Kidney tubule cell (primary cell): Measurements from ENCODE around the gene CENPS.
A peak's percentile ranks its signal among the peaks of the same experiment; 100 is the strongest.
"Not testable (repeated sequence)": the region's sequence is repeated elsewhere in the genome, so short reads cannot be mapped to it uniquely, and the experiment has no call there.

Experiments
- DNase-seq: peaks from one replicate; pipeline ENCODE4 v3.0.0-alpha.2; 2018; ENCODE audit warnings: low spot score

Gene CENPS

DNA sequence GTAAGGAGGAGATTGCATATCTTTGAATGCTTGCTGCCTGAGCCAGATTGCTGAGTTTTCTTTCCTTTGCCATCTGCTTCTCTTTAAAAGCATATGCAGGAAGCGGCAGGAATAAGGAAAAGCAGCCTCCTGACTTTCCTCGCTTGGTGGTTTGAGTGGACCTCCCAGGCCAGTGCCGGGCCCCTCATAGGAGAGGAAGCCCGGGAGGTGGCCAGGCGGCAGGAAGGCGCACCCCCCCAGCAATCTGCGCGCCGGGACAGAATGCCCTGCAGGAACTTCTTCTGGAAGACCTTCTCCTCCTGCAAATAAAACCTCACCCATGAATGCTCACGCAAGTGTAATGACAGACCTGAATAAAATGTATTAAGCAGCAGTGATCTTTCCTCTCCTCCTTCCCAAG, 21.1 kb downstream of the CENPS start:
- DNase-seq, result no peak

DNA sequence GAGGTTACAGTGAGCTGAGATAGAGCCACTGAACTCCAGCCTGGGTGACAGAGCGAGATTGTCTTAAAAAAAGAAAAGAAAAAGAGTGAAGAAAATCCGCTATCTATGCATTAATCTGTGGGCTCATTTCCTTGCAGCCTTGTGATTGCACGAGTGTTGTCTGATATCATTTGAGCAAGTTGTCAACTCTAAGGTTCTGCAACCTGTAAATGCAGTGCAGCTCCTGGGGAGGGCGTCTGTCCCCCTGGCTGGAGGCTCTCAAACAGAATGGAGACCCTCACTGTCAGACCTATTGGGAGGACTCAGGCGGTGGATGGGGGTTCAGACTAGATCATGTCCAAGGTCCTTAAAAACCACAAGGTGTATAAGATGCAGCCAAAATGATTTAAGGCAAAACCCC, 25.8 kb downstream of the CENPS start:
- no peak for DNase-seq

DNA sequence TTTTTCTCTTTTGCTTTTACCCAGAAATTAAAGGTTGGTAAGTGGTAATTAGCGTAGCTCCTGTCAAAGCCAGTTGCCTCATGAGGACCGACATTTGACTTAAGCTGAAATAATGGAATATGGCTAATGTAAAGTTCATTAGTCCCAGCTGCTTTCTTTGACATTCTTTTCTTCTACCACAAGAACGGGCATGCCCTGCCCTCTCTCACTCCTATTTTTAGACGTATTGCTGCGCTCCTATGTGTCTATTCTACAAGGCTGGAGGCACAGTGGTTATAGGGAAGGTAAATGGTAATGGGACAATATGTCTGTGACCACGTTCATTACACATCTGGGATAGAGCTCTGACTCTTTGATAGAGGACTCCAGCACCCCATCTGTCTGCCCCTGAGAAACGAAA, 26.4 kb downstream of the CENPS start:
- no peak for DNase-seq

DNA sequence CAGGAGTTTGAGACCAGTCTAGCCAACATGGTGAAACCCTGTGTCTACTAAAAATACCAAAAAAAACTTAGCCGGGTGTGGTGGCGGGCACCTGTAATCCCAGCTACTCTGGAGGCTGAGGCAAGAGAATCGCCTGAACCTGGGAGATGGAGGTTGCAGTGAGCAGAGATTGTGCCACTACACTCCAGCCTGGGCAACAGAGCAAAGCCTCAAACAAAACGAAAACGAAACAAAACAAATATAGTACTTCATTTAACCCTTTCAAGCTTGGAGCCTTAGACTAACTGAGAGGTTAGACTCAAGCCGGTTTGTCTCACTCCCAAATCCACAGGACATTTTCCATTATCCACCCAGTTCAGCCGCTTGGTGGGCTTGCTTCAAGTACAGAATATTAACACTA, 27.2 kb downstream of the CENPS start:
- not testable (repeated sequence) for DNase-seq

DNA sequence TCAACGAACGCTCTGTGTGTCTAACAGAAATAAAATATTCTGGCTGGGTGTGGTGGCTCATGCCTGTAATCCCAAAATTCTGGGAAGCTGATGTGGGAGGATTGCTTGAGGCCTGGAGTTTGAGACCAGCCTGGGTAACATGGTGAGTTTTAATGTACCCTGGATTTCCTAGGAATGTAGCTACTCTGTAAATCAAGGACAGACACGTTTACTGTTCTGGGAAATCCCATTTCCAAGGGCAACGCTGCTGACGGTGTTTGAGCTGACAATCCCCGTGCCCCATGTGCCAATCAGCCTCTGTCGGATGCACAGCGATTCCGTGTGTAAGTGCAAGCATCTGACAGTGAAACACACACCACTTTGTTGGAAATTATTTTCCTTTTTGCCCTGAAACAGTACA, 27.6 kb downstream of the CENPS start:
- no peak for DNase-seq

DNA sequence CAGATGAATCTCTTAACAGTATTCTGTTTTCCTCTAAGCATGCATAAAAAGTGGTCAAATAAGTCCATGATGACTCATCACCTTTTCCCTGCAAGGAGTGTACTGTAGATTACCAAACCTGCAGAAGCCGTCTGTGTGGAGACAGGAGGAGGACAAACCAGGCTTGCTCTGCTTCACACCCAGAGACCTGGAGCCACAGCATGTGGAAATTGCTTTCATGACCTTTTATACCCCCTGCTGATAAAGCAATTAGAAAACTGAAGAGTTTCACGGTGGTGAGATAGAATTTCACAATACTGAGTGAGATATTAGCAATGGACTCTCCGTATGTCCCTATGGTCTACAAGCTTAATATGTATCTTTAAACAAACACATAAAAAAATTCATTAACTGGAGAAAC, 29.0 kb downstream of the CENPS start:
- DNase-seq, result peak; percentile 90

DNA sequence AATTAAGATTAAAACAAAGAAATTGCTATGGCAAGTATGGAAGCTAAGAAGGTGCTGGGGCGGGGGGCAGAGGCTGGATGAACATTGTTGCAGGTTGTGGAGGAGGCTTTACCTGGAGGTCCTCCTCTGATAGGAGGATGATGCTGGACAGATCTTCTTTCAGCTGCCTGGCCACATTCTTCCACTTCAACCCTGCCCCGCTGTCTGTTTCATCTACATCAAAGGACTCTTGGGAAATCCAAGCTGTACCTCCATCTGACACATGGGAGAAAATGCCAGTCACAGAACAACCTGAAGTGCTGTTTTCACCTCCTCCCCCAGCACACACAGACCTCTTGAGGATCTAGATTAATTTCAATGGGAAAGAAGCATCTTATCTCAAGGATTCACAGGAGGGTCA, 36.8 kb downstream of the CENPS start:
- no peak for DNase-seq

DNA sequence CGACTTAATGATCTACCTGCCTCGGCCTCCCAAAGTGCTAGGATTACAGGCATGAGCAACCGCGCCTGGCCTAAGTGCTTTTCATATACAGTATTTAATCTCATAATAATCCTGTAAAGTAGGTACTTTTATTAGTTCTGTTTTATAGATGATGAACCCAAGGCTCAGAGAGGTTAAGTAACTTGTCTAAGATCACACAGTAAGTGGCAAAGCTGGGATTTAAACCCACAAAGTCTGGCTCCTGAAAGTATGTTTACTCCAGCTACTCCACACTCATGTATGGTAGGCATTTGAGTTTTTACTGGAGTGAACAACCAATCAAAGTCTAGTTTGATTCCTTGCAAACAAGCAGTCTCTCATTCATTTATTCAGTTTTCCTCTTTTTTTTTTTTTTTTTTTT, 39.8 kb downstream of the CENPS start:
- no peak for DNase-seq

DNA sequence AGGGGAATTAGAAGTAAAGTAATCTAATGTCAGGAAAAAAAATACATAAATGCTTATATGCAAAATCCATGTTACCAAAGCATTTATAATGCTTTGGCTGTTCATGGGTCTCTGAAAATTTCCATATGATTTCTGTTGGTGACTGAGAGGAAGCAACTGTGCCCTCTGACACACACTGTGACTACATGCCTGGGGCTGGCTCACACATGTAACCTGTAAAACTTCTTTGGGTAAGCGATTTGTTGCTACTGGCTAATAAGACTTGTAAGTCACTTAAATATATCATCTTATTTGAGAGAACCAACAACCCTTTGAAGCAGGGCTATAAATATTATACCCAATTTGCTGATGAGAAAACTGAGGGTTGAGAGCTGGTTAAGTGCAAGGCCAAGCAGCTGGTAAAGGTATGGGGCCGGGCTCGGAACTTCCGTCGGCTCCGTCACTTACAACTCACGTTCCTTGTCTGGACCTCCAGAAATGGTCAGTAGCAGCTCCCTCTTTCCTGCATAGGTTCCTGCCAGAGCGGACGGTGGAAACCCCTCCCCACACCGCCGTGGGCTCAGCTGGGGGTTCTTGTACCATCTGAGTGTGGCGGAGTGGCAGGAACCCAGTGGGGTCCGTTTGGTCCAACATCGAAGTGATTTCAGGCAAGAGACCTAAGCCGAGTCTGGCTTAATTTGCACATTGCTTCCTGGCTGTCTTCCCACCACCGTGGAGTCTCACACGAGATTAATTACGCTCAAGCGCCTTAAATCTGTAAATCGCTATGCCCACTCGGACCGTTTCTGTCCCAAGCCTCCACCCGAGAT, 41.4 kb downstream of the CENPS start:
- DNase-seq, result no peak

DNA sequence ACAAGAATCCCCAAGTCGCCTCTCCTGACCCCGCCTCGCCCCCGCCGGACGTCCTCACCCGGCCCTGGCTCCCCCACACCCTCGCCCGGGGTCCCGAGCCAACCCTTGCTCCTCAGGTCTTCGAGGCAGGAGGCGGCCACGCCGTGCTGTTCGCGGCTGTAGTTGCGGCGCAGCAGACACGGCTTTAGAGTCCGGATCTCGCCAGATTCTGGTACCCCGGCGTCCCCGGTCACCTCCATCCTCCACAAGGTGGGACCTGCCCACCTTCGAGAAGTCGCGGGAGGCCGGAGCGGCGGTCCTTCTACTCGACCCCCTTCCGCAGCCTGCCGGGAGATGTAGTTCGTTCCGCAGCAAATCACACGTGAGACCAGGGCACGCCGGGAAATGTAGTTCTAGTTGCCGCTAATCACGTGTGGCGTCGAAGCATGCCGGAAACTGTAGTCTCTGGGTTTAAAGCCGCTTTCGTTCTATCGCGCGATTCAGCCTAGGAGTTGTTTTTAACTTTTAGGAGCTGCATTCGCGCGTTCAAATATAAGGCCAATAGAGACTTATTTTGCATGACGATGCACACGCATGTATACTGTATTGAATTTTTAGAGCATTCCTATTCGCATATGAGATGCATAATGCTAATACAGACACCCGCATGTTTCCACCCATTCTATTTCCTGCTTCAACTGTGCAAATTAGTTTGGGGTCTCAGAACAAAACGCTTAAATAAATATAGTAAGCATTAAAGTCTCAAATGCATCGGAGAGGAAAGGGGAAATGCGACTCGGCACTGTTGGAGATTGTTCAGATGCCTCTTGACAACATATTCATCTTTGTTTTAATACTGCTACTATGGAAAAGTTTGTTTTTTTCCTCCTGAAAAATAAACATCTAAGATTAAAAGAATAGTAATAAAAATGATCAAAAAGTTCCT, 42.2 kb downstream of the CENPS start, which contains the start of gene DFFA:
TSS of gene DFFA (minus strand) at position 310 of the 925 bp plus-strand sequence. CDS start at position 239, 71 bp downstream.
- DNase-seq, result peak; percentile 96

DNA sequence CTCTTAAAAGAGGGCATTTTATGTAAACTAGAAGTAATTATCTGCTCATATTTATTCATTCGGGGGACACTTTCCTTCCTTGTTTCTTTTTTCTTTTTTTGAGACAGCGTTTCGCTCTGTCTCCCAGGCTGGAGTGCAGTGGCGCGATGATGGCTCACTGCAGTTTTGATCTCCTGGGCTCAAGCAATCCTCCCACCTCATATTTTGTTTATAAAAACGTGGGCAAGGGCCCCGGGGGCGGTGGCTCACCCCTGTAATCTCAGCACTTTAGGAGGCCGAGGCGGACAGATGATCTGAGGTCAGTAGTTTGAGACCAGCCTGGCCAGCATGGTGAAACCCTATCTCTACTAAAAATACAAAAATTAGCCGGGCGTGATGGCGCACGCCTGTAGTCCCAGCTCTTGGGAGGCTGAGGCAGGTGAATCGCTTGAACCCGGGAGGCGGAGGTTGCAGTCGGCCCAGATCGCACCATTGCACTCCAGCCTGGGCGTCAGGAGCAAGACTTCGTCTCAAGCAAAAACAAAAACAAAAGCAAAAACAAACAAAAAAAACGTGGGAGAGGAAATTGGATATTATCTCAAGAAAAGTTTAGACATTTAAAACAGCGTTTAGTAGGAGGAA, 43.0 kb downstream of the CENPS start:
- no peak for DNase-seq

DNA sequence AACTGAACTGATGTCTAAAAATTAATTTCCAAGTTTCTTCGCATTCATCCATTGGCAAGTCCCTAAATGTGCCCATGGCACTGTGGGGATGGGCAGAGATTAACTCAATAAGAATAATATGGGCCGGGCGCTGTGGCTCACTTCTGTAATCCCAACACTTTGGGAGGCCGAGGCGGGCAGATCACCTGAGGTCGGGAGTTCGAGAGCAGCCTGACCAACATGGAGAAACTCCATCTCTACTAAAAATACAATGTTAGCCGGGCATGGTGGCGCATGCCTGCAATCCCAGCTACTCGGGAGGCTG, 44.0 kb downstream of the CENPS start:
- not testable (repeated sequence) for DNase-seq

DNA sequence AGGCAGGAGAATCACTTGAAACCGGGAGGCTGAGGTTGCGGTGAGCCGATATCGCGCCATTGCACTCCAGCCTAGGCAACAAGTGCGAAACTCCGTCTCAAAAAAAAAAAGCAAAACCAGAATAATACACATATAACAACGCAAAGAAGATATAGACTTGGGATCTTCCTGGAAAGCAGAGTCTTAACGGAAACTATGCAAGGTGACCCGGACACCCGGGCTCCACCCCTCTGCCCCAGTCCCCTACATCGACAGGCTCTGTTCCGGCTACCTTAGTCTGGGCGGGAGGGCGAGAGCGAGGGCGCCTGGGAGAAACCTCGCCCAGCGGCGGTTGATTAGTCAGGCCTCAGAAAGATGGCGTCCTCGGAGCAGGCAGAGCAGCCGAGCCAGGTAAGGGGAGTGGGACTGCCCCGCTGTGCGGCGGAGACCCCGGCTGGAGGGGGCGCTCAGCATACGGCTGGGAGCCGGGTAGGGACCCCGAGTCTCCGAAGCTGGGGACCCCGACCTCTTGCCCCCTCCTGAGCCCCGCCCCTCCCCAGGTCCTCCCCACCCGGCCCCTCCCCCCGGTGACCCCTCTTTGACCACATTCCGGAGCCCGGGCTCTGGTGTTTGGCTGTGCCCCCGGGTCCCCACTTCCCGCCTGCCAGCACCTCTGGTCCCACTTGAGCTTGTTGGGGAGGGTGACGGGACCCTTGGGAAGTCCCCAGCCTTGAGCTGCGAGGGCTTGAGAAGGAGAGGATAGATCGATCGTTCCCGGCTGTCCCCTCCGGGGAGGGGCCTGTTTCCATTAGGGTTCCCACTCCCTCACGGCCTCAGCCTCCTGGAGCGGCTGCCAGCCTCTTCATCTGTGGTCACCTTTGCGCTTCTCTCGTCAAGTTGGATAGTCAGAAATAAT, 44.6 kb downstream of the CENPS start, which contains the start of gene PEX14:
TSS of gene PEX14 (plus strand) at position 338 of the 895 bp plus-strand sequence. CDS start at position 355, 17 bp downstream.
- peak; percentile 89 for DNase-seq

DNA sequence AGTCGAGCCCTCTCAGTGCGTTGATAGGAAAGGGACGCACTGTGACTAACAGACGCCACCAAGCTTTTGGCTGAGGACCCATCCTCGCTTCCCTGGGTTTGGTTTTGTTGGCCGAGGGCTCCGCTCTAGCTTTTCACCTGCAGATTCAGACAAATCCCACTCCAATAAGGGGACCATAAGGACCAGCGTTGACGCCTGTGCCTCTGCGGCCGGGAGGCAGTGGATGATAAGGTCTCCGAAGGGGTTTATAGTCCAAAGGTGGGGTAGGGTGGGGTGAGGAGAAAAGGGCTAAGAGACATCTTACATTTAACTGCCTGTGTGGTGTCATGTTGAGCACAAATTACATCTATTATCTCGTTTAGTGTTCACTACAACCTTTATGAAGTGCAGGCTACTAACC, 45.3 kb downstream of the CENPS start:
- DNase-seq, result no peak

DNA sequence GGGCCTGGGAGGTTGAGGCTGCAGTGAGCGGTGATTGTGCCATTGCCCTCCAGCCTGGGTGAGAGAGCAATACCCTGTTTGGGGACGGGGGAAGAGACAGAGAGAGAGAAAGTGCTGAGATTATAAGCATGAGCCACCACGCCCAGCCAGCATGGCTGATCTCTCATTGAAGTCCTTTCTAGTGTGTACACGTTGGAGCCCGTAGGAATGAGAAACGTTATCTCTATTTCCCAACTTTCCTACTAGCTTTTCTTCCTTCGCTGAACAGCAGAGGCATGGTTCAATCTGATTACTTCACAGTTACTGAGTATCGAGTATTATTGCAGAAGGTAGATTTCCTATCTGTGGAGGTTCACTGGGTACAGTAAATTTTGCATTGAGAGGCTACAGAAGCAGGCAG, 49.1 kb downstream of the CENPS start:
- no peak for DNase-seq

DNA sequence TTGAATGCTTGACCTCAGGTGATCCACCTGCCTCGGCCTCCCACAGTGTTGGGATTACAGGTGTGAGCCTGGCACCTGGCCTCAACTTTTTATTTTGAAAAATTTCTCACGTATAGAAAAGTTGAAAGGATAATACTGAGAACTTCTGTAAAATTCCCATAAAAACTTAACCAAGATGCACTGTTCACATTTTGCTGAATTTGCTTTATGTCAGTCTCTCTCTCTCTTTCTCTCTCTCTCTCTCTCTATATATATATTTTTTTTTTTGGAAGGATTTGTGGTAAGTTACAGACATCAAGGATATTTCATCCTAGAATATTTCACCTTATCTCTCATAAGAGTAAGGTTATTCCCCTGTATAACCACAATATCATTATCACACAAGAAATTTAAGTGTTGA, 50.4 kb downstream of the CENPS start:
- DNase-seq, result no peak

DNA sequence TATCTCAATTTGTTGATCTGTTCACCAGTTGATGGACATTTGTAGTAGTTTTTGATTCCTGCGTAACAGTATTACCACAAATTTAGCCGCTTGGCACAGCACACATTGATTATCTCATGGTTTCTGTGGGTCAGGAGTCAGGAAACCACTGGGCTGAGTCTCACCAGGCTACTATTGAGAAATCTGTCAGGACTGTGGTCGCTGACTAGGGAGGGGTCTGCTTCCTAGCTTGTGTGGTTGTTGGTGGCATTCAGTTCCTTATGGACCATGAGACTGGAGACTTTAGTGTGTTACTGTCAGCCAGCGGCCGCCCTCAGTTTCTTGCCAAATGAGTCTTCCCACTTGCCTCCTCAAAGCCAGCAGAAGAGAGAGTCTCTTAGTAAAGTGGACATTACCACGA, 54.3 kb downstream of the CENPS start:
- no peak for DNase-seq

DNA sequence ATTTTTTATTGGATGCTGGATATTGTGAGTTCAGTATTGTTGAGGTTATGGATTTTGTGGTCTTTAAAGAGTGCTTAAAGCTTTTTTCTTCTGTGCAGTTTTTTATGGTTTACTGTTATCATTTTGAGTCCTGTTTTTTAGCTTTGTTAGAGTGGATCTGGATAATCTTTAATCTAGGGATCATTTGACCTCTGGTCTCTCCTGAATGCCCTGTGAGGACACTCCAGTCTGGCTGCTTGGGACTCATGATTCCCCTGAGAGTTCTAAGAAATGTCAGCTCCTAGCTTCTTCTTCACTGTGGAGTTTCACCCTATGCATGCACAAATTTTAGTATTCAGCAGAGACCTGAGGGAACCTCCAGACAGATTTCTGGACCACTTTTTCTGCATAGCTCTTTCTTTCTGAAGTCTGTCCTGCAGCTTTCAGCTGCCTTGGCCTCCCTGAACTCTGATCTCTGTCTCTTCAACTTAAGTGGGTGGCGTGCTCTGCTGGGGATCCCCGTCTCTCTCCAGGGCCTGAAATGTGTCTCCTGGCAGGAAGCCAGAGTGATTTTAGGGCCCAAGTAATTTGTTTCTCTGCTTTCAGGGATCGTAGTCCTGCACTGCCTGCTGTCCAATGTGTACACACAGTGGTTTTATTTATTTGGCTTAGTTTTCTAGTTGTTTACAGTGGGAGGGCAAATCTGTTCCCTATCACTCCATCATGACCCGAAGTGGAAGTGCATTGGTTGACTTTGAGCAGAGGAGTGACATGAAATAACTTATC, 59.2 kb downstream of the CENPS start:
- no peak for DNase-seq

DNA sequence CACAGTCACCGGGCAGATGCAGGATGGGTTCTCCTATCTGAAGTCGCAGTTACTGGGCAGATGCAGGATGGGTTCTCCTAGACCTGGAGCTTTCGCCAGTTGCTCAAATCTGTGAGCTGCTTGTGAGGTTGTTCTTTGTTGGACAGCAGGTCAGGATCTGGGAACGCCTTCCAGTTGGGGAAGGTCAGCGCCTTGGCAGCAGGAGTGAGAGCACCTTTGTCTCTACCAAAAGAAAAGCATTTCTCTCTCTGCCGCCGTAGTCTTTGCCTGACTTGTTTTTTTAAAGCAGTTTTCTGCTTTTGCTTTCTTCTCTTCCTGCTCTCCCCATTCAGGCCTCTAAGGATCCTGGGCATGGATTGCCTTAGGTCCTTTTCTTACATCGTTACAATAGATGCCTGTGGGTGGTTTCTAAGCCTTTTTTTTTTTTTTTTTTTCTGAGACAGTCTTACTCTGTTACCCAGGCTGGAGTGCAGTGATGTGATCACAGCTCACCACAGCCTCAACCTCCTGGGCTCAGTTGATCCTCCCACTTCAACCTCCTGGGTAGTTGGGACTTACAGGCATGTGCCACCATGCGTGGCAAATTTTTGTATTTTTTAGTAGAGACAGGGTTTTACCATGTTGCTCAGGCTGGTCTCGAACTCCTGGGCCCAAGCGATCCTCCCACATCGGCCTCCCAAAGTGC, 60.2 kb downstream of the CENPS start:
- peak; percentile 51 for DNase-seq
